Measurements from ENCODE around the gene STXBP1. TPM values are rescaled to one million over a fixed set of nuclear protein-coding genes. Genes with fewer than 3 reads are reported as not detected.

Gene STXBP1
- total and polyA plus RNA-seq, 2 donors (not counting 3 experiments of a cell fraction or from before 2014, with no cell fraction given) = 18.8 to 51.3 TPM

GRCh38 chr9:127664324-127664677 is 52.2 kb downstream of the STXBP1 start:
- Histone ChIP-seq H3K4me3 (replicated peaks in 1 of 3; ENCODE audit: insufficient read depth in 1 of 3, low read depth in 1 of 3, low read length in 3 of 3) (no peak overlapping the region), H3K36me3 (ENCODE audit: control insufficient read depth in 2 of 2, extremely low read depth in 1 of 2, insufficient read depth in 2 of 2, low read length in 2 of 2) (peaks cover 3 to 14% of the 10 kb centered on the region in 2 experiments), H3K27me3 (ENCODE audit: control insufficient read depth in 2 of 2, insufficient read depth in 2 of 2, low read length in 2 of 2) (no peaks in the 10 kb centered on the region), H4K20me1 (replicated peaks; ENCODE audit: control insufficient read depth, extremely low read depth, insufficient read depth, low read length) (no peaks in the 10 kb centered on the region), H3K9ac (replicated peaks; ENCODE audit: extremely low read depth, insufficient read depth, low read length) (no peak overlapping the region), H3K27ac (ENCODE audit: insufficient read depth, low read depth, low read length) (no peak overlapping the region), H3K79me2 (ENCODE audit: control insufficient read depth, insufficient read depth, low read length) (no peaks in the 10 kb centered on the region), H3K9me1 (replicated peaks; ENCODE audit: control insufficient read depth, extremely low read depth, insufficient read depth, low read length) (no peaks in the 10 kb centered on the region), H3K9me3 (replicated peaks; ENCODE audit: control insufficient read depth, insufficient read depth, low read length) (no peaks in the 10 kb centered on the region), H3K4me1 (ENCODE audit: control insufficient read depth, extremely low read depth, insufficient read depth, low read length) (no peaks in the 10 kb centered on the region), H3K4me2 (ENCODE audit: insufficient read depth, low read length) (no peak overlapping the region), H2AFZ (ENCODE audit: low read depth, low read length) (no peak overlapping the region)
- TF ChIP-seq EZH2 (IDR thresholded peaks at IDR 0.05; ENCODE audit: borderline replicate concordance, low read depth, low read length, severe bottlenecking) (no peak), CTCF (IDR thresholded peaks at IDR 0.05; ENCODE audit: extremely low read depth in 1 of 2, insufficient read depth in 1 of 2, low read depth in 1 of 2, low read length in 2 of 2) (no peak), POLR2A (IDR thresholded peaks at IDR 0.05; ENCODE audit: low read depth, low read length) (no peak), FOS (IDR thresholded peaks at IDR 0.05; ENCODE audit: borderline replicate concordance, insufficient read depth, low read length) (no peak), GATA2 (IDR thresholded peaks at IDR 0.05; ENCODE audit: insufficient read depth, insufficient read length, low read depth, low read length) (no peak), MAX (IDR thresholded peaks at IDR 0.05; ENCODE audit: insufficient read depth, insufficient read length) (no peak), POLR2AphosphoS5 (IDR thresholded peaks at IDR 0.05; ENCODE audit: insufficient read depth, low read depth, low read length) (no peak), JUN (IDR thresholded peaks at IDR 0.05; ENCODE audit: borderline replicate concordance, insufficient read depth, insufficient read length, low read depth) (no peak), MYC (IDR thresholded peaks at IDR 0.05; ENCODE audit: low read depth, low read length) (no peak)
- DNase-seq (ENCODE audit: low read depth, low spot score) = no peak
- FAIRE-seq = no peak
- CTCF ChIA-PET = interaction anchor here (1.1 kb wide), 1 partner anchor 28 kb away, joined by 3 read pairs; no protein-coding TSS in a partner anchor
- POLR2A ChIA-PET = no interaction called here
- intact Hi-C loops (cut with micrococcal nuclease) (no loop called here), dilution Hi-C loops (cut with MboI; ENCODE audit: extremely low pct_ligation_motif_present, low sequenced_read_pairs) (no loop called here)
- BruUV-seq (replicated peaks) = no TSS peak

Data from endothelial cell of umbilical vein (primary cell).